ENCODE data around the gene PREX1. TPM values are rescaled to one million over a fixed set of nuclear protein-coding genes. Genes with fewer than 3 reads are reported as not detected.

Gene PREX1
- total RNA-seq, 1 experiment from 2014 or later, result 3.3 TPM

DNA sequence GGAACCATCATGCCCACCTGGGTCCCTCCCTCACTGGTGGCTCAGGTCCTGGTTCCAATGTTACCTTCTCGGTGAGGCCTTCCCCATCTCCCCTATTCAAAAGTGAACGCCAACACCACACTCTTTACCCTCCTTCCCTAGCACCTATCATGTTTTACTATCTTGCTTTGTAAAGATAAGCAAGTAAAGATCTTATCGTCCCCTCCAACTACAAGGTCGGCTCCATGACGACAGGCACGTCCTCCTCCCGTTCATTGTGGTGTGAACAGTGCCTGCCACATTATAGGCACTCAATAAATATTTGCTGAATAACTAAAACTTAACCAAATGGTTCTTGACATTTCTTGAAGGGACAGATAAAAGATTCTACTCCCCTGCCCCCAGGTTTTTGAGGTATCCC lies 147.1 kb downstream of the PREX1 start:
- ChIA-PET POLR2A (ENCODE audit: unreplicated experiment) (no interaction called here), CTCF (no interaction called here)
- Histone ChIP-seq H3K4me2 (no peak overlapping the region), H2AFZ (no peak overlapping the region), H3K9me3 (ENCODE audit: insufficient read depth, low read depth) (no peaks in the 10 kb centered on the region), H3K79me2 (ENCODE audit: low read depth) (no peaks in the 10 kb centered on the region), H3K27ac (no peak overlapping the region), H3K36me3 (ENCODE audit: low read depth) (no peaks in the 10 kb centered on the region), H3F3A (ENCODE audit: insufficient read depth, low read depth) (no peaks in the 10 kb centered on the region), H3K9me2 (ENCODE audit: insufficient read depth) (no peaks in the 10 kb centered on the region), H3K4me3 (no peak overlapping the region), H4K20me1 (ENCODE audit: insufficient read depth) (no peaks in the 10 kb centered on the region), H3K4me1 (replicated peaks; ENCODE audit: insufficient read depth) (peaks cover 31% of the 10 kb centered on the region), H3K27me3 (ENCODE audit: insufficient read depth, low read depth) (no peaks in the 10 kb centered on the region)
- intact Hi-C loops (cut with micrococcal nuclease; ENCODE audit: unreplicated experiment), result loop anchor here (5.0 kb wide), 1 partner anchor 152 kb away; no protein-coding TSS in a partner anchor
- no TSS peak for BruUV-seq (replicated peaks)
- TF ChIP-seq EZH2 (IDR thresholded peaks at IDR 0.05; ENCODE audit: low read depth), result no peak
- TF ChIP-seq CTCF (conservative IDR thresholded peaks at IDR 0.05), result no peak
- DNase-seq, result no peak

GRCh38 chr20:48679599-48679998 lies 148.2 kb downstream of the PREX1 start:
- intact Hi-C loops (cut with micrococcal nuclease; ENCODE audit: unreplicated experiment), result no loop called here
- peak; percentile 43 to 83 for DNase-seq

DNA sequence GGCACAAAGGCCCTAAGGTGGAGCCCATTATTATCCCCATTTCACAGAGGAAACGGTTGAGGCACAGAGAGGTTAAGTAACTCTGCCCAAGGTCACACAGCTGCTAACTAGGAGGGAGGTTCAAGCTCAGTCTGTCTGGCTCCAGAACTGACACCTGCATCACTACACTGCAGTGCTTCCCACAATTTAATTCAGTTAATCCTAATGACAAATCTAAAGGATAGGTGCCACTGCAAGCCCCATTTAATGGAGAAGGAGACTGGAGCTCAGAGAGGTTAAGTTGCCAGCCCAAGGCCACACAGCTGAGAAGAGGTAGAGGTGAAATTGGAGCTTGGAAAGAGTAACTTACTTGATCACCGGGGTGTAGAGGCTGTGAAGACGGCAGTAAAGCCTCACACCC lies 148.8 kb downstream of the PREX1 start:
- peak overlapping the region; percentile 31 for H3K4me2 ChIP-seq
- H3F3A ChIP-seq (ENCODE audit: insufficient read depth, low read depth), result no peaks in the 10 kb centered on the region
- ChIA-PET POLR2A (ENCODE audit: unreplicated experiment) (interaction anchor here (0.9 to 1.3 kb wide), 2 partner anchors 12 to 152 kb away, joined by 4 to 8 read pairs; no protein-coding TSS in a partner anchor), CTCF (interaction anchor here (0.6 kb wide), 1 partner anchor 246 kb away, joined by 3 read pairs; no protein-coding TSS in a partner anchor)
- TSS peak; percentile 36 for BruUV-seq (replicated peaks)
- no peaks in the 10 kb centered on the region for H3K9me2 ChIP-seq (ENCODE audit: insufficient read depth)
- H3K36me3 ChIP-seq (ENCODE audit: low read depth), result no peaks in the 10 kb centered on the region
- no peaks in the 10 kb centered on the region for H3K9me3 ChIP-seq (ENCODE audit: insufficient read depth, low read depth)
- H3K4me3 ChIP-seq, result no peak overlapping the region
- intact Hi-C loops (cut with micrococcal nuclease; ENCODE audit: unreplicated experiment), result no loop called here
- DNase-seq, result no peak
- TF ChIP-seq CTCF (conservative IDR thresholded peaks at IDR 0.05) (no peak), EZH2 (IDR thresholded peaks at IDR 0.05; ENCODE audit: low read depth) (no peak)
- no peaks in the 10 kb centered on the region for H3K27me3 ChIP-seq (ENCODE audit: insufficient read depth, low read depth)
- no peak overlapping the region for H2AFZ ChIP-seq
- H3K79me2 ChIP-seq (ENCODE audit: low read depth), result no peaks in the 10 kb centered on the region
- H3K4me1 ChIP-seq (replicated peaks; ENCODE audit: insufficient read depth), result peaks cover 17% of the 10 kb centered on the region
- no peak overlapping the region for H3K27ac ChIP-seq
- H4K20me1 ChIP-seq (ENCODE audit: insufficient read depth), result no peaks in the 10 kb centered on the region

More at GRCh38 chr20:48679599-48679998, 148.2 kb downstream of the PREX1 start:
- BruUV-seq (replicated peaks), result no TSS peak
- Histone ChIP-seq H2AFZ (no peak overlapping the region), H3K4me1 (replicated peaks; ENCODE audit: insufficient read depth) (peaks cover 22% of the 10 kb centered on the region), H3K9me2 (ENCODE audit: insufficient read depth) (no peaks in the 10 kb centered on the region), H4K20me1 (ENCODE audit: insufficient read depth) (no peaks in the 10 kb centered on the region), H3K36me3 (ENCODE audit: low read depth) (no peaks in the 10 kb centered on the region), H3K4me2 (peak overlapping the region; percentile 31), H3K4me3 (no peak overlapping the region), H3K9me3 (ENCODE audit: insufficient read depth, low read depth) (no peaks in the 10 kb centered on the region), H3K27ac (no peak overlapping the region), H3F3A (ENCODE audit: insufficient read depth, low read depth) (no peaks in the 10 kb centered on the region), H3K27me3 (ENCODE audit: insufficient read depth, low read depth) (no peaks in the 10 kb centered on the region), H3K79me2 (ENCODE audit: low read depth) (no peaks in the 10 kb centered on the region)
- TF ChIP-seq EZH2 (IDR thresholded peaks at IDR 0.05; ENCODE audit: low read depth), result no peak
- no peak for TF ChIP-seq CTCF (conservative IDR thresholded peaks at IDR 0.05)
- ChIA-PET POLR2A (ENCODE audit: unreplicated experiment) (interaction anchor here (0.9 to 1.3 kb wide), 2 partner anchors 12 to 152 kb away, joined by 4 to 8 read pairs; no protein-coding TSS in a partner anchor), CTCF (interaction anchor here (0.6 kb wide), 2 partner anchors 226 to 245 kb away, joined by 3 to 4 read pairs; no protein-coding TSS in a partner anchor)

Data from PC-9 (cell line).